HG03103 (cell line): ENCODE data around the gene ELFN2.
"Not testable (repeated sequence)": the region's sequence is repeated elsewhere in the genome, so short reads cannot be mapped to it uniquely, and the experiment has no call there.

Experiments used
- ATAC-seq: cut with Tn5 transposase; IDR thresholded peaks from one replicate; pipeline ENCODE4 v1.9.1; 2021; ENCODE audit warnings: low read depth; ENCODE audit not compliant: unreplicated experiment

ELFN2 gene

DNA sequence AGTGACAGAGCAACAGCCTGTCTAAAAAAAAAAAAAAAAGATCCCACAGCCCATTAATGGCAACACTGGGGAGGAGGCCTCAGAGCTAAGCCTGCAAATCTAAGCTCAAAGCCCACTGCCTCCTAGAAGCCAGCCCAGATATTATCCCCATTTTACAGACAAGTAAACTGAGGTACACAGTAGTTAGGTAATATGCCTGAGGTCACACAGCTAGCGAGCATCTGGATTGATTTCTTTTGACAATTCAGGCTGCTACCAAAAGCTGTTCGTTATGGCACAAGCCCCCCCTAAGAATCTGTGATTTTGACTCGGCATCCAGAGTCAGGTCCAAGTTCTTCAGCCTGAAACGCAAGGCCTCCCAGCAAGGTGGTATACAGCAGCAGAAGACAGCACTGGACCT is 13.7 kb downstream of the ELFN2 start:
- no peak for ATAC-seq

DNA sequence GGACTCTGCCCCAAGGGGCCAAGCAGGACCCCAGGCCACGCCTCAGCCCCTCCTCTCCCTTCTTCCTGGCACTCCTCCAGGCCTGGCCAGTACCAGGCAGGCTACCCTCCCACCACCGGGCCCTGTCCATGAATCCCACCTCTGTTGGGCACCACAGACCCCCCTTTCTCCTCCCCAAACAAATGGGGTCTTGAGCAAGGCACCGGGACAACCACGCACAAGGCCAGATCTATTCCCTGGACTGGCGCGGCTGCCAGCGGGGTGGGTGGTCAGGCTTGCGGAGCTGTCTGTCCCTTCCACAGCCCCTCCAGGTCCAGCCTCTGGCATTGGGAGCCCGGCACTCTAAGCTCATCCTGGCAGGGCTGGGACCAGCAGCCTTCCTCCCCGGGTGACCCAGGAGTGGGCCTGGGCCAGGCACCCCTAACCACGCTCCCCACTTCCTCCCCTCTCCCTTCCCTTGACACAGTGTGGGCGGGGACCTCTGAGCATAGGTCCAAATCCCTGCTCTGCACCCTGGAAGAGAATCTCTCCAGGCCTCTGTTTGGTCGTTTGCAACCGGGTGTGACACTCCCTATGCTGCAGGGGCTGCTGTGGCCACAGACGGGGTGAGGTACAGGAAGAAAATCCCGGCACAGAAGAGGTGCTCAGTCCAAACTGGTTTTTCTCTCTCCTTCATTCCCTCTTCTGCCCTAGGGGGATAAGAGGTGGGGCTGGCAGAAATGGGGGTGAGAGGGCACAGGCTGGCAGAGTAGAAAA is 14.6 kb downstream of the ELFN2 start:
- no peak for ATAC-seq

DNA sequence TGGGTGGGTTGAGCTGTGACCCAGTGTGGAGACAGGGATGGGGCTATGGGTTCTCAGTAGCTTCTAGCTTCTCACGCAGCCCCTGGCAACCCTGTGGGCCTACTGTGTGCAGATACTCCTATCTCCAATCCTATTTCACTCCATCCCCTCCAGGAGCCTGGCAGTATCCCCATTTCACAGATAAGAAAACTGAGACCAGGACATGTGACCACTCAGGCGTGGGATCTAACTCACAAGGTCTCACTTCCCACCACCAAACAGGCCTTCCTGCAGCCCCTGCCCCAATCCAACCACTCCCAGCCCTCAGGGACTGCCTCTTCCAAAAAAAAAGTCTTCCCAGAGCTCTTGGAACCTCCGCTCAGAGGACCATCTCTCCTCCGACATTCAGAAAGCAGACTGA is 15.6 kb downstream of the ELFN2 start:
- ATAC-seq: no peak

DNA sequence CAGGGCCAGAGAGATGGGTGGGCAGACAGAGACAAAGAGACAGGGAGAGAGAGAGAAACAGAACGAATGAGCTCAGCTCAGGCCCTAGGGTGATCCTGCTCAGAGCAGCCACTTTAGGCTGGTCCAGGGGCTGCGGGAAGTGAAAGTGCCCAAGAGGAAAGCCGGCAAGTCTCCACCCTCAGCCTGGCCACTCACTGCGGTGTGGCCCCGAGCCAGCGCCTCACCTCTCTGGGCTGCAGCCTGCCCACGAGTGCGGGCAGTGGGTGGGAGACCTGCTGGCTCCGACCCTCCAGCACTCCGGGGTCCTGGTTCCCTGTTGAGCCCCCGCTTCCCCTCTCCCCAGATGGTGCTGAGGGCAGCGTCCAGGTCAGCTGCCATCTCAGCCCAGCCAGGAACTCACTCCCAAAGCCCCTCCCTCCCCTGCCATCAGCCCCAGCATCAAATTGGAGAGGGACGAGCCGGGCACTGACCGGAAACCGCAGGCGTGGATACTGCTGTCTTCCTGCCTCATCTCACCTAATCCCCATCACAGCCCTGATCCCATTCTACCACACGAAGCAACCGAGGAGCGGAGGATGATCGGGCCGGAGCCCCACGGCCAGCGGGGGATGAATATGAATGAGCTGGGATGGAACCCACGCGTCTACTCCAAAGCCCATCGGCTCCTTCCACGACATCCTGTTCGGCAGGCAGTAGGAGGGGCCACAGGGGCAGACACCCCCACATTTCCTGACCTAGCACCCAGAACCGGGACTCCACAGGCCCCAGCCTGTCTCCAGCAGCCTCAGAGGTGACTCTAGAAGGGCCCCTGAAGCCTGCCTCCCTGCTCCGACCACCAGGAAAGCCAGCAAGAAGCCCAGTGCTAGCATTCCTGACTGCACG is 16.9 kb downstream of the ELFN2 start:
- no peak for ATAC-seq

DNA sequence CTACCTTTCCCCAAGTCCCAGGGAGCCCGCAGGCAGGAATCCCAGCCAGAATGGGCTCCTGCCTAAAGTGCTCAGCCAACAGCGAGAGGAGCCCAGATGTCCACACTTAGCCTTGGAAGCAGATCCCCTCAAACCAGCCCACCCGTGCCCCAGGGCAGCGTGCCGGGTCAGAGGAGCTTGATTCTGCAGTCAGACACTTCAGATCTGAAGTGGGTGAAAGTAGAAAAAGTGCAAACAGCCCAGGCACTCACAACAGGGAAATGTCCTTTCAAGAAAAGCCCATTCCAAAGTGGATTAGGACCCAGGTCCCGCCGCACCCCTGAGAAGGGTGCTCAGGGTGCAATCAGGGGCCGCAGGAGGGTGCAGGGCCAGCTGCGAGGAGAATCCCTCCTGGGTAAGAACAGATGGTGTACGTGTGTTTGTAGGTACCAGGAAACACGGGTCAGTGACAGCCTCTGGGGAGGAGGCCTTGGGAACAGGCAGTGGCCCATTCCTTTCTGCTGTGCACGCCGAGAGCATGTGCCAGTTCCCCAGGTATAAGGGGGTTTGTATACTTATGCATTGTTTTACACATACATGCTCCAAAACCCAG is 17.7 kb downstream of the ELFN2 start:
- ATAC-seq: no peak

DNA sequence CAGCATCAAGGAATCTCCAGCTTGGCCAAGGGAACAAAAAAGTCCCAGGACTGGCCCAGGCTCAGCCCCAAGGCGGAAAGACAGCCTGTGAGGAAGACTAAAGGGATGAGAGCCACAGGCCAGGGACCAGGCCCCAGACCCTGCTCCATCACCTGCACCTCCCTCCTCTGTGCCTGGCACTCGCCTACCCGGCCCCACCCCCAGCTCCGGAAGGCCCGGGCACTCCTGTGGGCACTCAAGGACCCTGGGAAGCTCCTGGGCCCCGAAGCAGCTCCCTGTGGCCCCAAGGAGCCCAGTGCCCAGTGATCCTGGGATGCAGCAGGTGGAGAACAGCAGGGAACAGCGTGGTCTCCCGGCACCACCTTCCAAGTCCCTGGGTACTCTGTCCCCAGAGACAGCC is 18.2 kb downstream of the ELFN2 start:
- no peak for ATAC-seq

DNA sequence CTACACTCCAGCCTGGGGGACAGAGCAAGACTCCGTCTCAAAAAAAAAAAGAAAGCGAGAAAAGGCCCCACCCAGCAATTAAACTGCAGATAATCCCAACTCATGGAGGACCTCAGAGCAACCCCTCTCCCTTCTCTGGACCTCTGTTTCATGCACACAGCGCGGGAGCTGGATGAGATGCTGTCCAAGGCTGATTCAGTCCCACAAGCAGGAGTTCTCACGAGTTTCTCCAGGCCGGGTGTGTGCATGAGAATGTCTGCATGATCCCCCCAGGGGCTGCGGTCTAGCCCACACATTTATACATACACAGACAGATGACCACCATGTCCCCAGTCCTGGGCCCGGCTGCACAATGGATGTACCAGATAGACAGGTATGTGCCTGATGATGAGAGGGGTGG is 19.4 kb downstream of the ELFN2 start:
- no peak for ATAC-seq

DNA sequence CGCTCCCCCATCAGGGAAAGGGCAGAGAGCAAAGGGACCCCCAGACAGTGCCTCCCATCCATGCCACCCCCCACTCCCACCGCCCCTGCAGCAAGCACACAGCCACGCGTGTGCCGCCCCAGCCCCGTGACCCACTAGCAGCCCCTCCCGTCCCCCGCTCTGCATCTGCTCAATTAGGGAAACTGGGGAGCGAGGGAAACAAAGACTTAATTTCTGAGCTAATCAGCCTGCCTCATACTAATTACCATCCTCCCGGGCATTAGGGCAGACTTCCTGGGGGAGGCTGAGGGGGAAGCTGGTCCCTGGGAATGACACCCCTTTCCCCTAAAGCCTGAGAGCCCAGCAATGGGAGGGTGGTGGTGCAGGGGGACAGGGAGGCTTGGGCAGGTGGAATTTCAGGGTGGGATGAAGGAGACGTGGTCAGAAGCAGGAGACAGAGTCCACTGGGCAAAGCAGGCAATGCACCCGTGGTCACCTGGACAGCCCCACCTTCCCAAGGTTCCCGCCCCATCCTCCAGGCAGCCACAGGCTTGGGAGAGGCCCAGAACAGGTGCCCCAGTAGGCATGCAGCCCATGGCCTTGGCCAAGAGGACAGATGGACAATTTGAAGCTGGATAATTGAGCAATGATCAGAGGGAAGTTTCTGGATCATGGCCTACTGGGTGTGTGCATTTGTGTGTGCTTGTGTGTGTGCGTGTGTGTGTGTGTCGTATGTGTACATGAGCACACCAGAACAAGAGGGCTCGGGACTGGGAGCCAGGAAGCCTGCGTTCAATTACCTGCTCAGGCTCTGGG is 20.6 kb downstream of the ELFN2 start:
- no peak for ATAC-seq

DNA sequence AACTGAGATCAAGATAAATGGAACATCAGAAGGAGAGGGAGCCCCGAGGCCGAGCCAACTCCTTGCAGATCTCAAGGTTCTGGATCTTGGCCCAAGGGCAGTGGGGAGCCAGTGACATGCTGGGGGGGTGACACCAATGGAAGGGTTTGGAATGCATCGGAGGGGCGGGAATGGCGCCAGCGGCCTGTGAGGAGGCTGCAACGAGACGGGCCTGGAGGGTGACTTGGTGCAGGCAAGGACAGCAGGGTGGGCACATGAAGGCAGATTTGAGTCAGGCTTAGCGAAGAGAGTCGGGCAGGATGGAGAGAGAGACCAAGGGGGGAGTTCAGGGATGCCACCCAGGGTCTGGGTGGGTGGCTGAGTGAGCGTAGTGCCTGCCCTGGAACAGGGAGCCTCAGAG is 23.2 kb downstream of the ELFN2 start:
- ATAC-seq: no peak

DNA sequence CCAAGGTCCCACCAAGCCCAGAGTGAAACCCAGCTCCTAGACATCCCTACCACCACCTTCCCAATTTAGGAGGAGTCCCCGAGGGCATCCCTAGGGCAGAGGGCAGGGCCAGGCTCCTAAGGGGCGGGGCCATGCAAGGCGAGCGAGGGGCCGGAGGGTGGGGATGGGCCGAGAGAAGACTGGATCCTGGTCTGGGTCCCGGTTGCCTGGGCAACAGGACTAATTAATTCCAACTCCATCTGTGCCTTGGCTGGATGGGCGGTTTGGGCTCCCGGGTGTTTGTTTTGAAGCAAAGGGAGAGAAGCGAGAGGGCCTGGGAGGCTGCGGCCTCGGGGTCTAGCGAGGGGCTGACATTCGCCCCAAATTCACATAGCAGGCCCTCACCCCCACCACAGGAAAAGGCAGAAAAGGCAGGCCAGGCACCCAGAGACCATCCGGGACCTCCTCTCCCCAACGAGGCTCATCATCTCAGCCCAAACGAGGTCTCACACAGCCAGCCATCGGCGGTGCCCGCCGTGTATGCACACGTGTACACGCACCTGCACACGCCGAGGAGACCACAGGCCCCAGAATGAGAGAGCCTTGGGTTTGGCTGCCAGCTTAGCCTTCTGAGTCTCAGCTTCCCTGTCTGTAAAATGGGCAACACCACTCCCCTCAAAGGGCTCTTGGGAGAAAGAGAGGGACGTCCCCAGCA is 23.9 kb downstream of the ELFN2 start:
- no peak for ATAC-seq

DNA sequence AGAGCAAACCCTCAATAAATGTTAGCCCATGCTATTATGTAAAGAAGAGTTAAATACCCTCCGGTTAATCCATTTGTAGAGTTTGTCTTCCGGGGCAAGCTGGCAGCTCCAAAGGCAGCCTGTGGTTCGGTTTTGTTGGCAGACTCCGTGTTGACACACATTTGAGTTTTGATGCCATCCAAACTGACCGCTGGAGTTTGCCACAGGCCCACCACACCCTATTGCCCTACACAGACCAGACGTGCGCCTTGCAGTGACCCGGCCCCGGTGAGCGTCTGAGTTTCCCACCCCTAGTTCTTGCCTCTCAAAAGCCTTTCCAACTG is 25.1 kb downstream of the ELFN2 start:
- no peak for ATAC-seq

DNA sequence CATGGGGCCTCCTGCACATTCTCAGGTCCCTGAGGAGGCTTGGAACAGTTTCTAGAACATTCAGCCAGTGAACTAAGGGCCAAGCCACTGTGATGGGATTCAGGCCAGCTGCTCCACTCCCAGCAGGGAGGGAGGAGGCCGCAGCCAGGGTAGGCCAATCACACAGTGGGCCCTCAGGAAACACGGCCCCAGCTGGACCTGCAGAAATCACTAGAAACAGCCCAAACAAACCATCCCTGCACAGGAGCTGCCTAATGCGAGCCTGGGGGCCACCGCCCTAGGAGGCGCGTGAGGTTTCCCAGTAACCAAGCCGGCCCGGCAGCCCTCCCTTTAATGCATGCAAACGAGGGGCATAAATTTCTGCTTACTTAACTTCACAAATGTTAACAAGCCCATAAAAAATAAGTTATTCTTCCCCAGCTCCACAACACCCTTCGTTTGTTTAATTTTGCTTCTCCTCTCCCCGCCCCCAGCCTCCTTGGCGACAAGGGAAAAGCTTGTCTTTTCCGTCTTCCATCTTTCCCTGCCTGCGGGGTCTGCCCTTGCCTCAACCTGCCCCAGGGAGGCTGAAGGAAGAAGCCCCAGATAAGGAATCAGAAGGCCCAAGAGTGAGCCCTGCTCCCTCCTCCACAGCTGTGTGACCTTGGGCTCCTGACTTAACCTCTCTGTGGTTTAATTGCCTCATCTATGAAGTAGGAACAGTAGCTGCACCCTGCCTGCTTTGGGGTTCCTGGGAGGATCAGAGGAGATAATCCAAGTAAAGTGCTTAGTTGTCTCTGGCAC is 25.7 kb downstream of the ELFN2 start:
- ATAC-seq: no peak

DNA sequence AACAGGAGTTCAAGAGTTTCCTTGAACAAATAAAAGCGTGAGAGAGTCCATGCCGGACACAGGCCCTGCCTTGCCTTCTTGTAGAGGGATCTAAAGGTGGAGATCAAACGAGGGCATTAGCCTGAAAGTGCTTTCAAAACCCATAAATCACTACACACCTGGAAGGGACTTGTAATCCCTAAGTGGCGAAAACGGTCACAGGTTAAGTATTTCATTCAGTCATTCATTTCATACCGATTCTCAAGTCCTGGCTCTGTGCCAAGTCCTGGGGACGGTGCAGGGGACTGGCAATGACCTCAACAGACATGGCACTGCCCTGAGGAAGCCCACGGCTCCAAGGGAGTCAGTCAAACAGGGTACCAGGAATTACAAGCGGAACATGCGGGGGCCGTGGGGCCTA is 26.6 kb downstream of the ELFN2 start:
- ATAC-seq: no peak

DNA sequence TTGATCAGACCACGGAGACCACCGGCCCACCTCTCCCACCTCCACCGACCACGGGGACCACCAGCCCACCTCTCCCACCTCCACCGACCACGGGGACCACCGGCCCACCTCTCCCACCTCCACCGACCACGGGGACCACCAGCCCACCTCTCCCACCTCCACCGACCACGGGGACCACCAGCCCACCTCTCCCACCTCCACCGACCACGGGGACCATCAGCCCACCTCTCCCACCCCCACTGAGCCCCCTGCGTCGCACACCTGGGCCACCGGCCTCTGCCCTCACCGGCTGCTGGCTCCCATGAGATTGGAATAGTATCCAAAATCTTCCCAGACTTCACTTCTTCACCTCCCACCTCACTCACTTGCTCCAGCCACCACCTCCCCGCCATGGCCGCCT is 27.8 kb downstream of the ELFN2 start:
- not testable (repeated sequence) for ATAC-seq

DNA sequence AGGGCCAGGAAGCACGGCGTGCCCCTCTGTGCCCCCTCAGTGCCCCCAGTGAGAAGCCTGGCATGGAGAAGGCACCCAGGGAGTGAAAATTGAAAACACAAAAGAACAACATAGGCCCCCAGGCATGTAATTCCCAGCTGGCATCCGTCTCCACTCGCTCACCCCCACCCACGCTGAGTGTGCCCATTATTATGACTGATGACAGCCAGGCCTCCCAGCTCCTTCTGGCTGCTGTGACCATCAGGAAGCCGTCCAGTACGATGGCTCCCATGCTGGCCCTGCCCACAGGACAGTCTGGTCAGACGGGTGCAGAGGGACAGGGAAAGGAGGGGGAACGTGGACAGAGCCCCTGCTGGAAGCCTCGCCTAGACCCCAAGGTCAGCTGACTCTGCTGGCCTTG is 30.1 kb downstream of the ELFN2 start:
- no peak for ATAC-seq

DNA sequence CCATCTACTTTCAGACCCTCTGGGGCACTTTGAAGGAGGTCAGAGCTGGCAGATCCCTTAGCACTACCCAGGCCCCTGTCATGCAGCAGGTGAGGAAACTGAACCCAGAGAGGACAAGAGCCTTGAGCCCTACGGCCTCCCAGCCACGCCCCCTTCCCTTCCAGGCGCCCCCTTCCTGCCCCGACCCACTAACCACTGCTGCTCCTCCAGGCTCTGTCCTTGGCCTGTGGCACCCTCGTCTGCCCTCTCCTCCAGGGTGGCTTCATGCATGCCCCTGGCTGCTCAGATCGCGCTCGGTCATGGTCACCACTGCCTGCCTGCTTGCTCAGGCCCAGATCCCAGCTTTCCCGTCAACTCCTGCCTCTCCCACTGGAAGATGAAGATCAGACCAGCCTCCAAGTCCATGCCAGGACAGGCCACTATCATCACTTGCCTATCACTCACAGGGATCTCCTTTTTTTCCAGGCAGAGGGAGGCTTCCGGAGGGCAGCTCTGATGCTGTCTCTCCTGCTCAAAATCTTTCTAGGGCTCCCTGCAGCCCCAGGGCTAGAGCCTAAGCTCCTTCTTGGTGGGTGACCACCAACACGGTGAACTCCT is 30.7 kb downstream of the ELFN2 start:
- no peak for ATAC-seq

DNA sequence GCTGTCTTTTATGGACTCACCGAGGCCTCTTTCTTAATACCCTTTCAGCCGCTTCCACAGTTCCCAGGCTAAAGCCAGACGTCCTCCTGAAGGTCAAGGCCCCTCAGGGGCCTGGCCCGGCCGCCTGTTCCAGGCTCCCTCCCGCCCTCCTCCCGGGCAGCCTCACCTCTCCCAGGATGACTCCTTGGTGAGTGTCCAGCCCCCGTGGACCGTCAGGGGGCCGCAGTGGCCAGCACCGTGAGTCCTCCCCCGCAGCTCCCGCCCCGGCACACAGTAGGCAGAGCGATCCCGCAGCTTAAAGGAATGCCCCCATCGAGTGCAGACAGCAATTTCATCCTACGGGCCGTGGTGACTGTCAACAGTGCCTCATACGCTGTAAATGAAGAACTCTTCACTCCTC is 32.9 kb downstream of the ELFN2 start:
- ATAC-seq: no peak

DNA sequence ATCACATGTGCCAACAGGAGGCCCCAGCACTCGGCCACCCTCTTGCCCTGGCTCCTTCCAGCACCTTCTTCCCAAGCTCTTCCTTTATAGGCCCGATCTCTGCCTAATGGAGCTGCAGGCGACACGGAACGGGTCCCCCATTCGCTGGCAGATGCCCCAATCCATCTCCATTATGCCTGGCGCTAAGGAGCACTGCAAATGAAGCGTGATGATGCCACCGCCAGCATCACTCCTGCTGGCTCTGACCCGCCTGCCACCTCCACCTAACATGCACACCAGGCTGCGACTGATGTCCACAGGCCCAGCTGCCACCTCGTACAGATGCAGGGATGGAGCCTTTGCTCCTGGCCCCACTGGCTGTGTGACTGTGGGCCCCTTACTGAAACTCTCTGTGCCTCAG is 33.5 kb downstream of the ELFN2 start:
- no peak for ATAC-seq

DNA sequence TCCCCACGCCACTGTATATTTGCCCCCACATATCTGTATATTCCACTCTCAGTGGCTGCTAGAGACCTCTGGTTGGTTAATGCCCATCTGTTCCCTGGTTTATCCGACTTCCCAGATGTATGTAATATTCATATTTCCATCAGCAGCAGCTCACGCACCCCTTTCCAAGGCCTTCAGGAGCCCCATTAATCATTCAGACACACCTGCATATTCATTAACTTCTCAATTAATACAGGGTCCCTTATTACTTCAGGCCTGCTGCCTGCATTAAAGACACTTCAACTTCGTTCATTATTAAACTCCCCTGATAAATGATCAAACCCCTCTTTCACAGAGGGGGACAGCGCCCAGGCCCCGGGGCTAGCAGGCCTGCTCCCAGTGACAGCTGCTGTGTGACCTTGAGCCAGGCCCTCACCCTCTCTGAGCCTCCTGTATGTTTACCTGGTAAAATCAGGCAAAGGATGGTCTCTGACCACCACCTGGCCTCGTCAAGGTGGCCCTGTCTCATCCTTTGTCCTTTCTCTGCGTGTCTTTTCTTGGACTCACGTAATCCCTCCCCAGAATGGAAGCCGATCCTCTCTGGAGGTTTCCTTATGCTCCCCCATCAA is 34.5 kb downstream of the ELFN2 start:
- ATAC-seq: no peak
